Vagina (tissue), 2 donors: ENCODE data around the gene IFT52.

Experiments used
- CTCF ChIP-seq, 3 experiments: fragments of 450-650 bp in 2 of 3; fragments of 200-600 bp in 1 of 3; sonication (generic) in 1 of 3; IDR thresholded peaks; one replicate each; pipeline ENCODE4 v1.5.1; 2017 to 2019; ENCODE audit warnings: antibody characterized with exemption in 3 of 3, mild to moderate bottlenecking in 2 of 3, moderate library complexity in 2 of 3
- POLR2A ChIP-seq, 2 donors: fragments of 450-650 bp; IDR thresholded peaks; one replicate each; pipeline ENCODE4 v1.6.1; 2017; ENCODE audit warnings: antibody characterized with exemption in 2 of 2, mild to moderate bottlenecking in 2 of 2, moderate library complexity in 2 of 2

- TF ChIP-seq CTCF (IDR thresholded peaks at IDR 0.05) = no peak
- no peak for TF ChIP-seq POLR2A (IDR thresholded peaks at IDR 0.05)
Observed at GRCh38 chr20:43666376-43667328, 75.9 kb downstream of the IFT52 start, which contains the start of gene MYBL2.
